Hepatocyte (in vitro differentiated cells): ENCODE data around the gene NCOR1.

Experiments
- CTCF ChIP-seq: fragments of 200-600 bp; sonication (generic); IDR thresholded peaks from 2 replicates; pipeline ENCODE4 v1.5.1; 2016; ENCODE audit warnings: antibody characterized with exemption, mild to moderate bottlenecking; ENCODE audit not compliant: poor library complexity
- EZH2 ChIP-seq: fragments of 200-600 bp; sonication (generic); IDR thresholded peaks from 2 replicates; pipeline ENCODE4 v1.6.1; 2016; ENCODE audit warnings: antibody characterized with exemption, mild to moderate bottlenecking, borderline replicate concordance
- EZH2phosphoT487 ChIP-seq: fragments of 200-600 bp; sonication (generic); IDR thresholded peaks from one replicate; pipeline ENCODE4 v1.6.1; 2018; ENCODE audit warnings: antibody characterized with exemption, mild to moderate bottlenecking, low read depth, moderate library complexity; ENCODE audit not compliant: unreplicated experiment, severe bottlenecking

- TF ChIP-seq EZH2 = no peak
- TF ChIP-seq CTCF = no peak
- TF ChIP-seq EZH2phosphoT487 = no peak
Observed at GRCh38 chr17:16122697-16123434, 92.5 kb downstream of the NCOR1 start.
